Naive thymus-derived CD8-positive, alpha-beta T cell (primary cell): ENCODE data around the gene FAM47E. TPM values are rescaled to one million over a fixed set of nuclear protein-coding genes. Genes with fewer than 3 reads are reported as not detected.
"Not testable (repeated sequence)": the region's sequence is repeated elsewhere in the genome, so short reads cannot be mapped to it uniquely, and the experiment has no call there.

Experiments used
- ATAC-seq, 2 donors: fragments of 150-1000 bp; cut with Tn5 transposase in 1 of 2; sonication (Bioruptor Pico), chemical (Tn5 transposase) in 1 of 2; 1 replicate in 1 of 2; 2 replicates in 1 of 2; pipeline ENCODE4 v1.10.0; 2021; ENCODE audit warnings: mild to moderate bottlenecking in 2 of 2, moderate library complexity in 2 of 2
- POLR2A ChIA-PET: fragments of 350-600 bp; sonication (Branson Sonifier 250); formaldehyde crosslinking; loops from one replicate; lab custom pipeline; 2021; ENCODE audit warnings: antibody characterized with exemption; lab: Charles Lee
- DNase-seq, 10 donors: peaks; one replicate each; pipeline versions ENCODE4 v3.0.0 to v3.0.0-alpha.2; 2020 to 2022
- H3K27ac Mint-ChIP-seq, 10 donors: one replicate each; pipeline ENCODE4 v1.8.0; 2020 to 2022; ENCODE audit warnings: mild to moderate bottlenecking in 10 of 10, mixed read lengths in 10 of 10, moderate library complexity in 4 of 10, inconsistent platforms in 1 of 10
- H3K27me3 Mint-ChIP-seq, 5 donors: one replicate each; pipeline ENCODE4 v1.8.0; 2021 to 2022; ENCODE audit warnings: mixed read lengths in 5 of 5
- H3K36me3 Mint-ChIP-seq, 3 donors: one replicate each; pipeline ENCODE4 v1.8.0; 2020 to 2022; ENCODE audit warnings: mixed read lengths in 3 of 3, mild to moderate bottlenecking in 2 of 3, inconsistent platforms in 1 of 3
- H3K4me1 Mint-ChIP-seq, 4 donors: one replicate each; pipeline ENCODE4 v1.8.0; 2021 to 2022; ENCODE audit warnings: mixed read lengths in 4 of 4
- H3K4me3 Mint-ChIP-seq, 10 donors: one replicate each; pipeline ENCODE4 v1.8.0; 2020 to 2022; ENCODE audit warnings: mild to moderate bottlenecking in 10 of 10, mixed read lengths in 10 of 10, moderate library complexity in 6 of 10, inconsistent platforms in 1 of 10
- H3K9me3 Mint-ChIP-seq, 9 donors: one replicate each; pipeline ENCODE4 v1.8.0; 2020 to 2022; ENCODE audit warnings: mixed read lengths in 9 of 9, mild to moderate bottlenecking in 3 of 9, inconsistent platforms in 1 of 9, moderate library complexity in 1 of 9
- polyA plus RNA-seq, 3 donors: library from polyadenylated mRNA; unstranded; fragments of 300-500 nt; fragmentation: Illumina TruSeq; gene quantifications; one replicate each; pipeline ENCODE4 v1.2.3, GENCODE V29; 2021
- total RNA-seq, 8 experiments: library from RNA in 2 of 8; stranded (reverse) in 2 of 8; gene quantifications; one replicate each; pipeline ENCODE4 v1.2.3 and lab custom pipeline; 2021 to 2026

FAM47E gene
- total and polyA plus RNA-seq, 5 experiments from 2014 or later, result 0.60 to 1.3 (median 0.64) TPM; not detected in 2

DNA sequence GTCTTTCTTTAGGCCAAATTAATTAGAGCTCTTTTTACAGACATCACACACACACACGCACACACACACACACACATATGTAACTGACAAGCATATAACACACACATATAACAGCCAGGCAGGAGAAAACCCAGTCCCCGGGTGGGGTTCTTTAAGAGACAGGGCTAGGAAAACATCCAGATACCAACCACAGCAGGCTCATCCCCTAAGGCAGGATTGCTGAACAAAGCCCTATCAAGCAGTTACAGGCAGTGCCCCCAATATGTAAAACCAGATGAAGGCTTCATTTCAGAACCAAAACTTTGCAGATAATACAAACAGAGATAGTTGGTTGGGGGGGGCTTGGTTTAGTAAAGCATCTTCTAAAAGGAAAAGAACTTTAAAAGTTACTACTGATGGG is 18.0 kb upstream of the FAM47E start:
- Mint-ChIP-seq H3K27me3 (peaks cover 0 to 5% (median 0%) of the 10 kb centered on the region in 5 donors), H3K27ac (no peak overlapping the region), H3K36me3 (peaks cover 0 to 23% (median 13%) of the 10 kb centered on the region in 3 donors)

GRCh38 chr4:76233967-76234678 is 17.4 kb upstream of the FAM47E start:
- Mint-ChIP-seq H3K9me3 (peaks cover 1 to 24% (median 14%) of the 10 kb centered on the region in 9 donors), H3K27ac (no peak overlapping the region), H3K4me3 (peak overlapping the region in 2 of 10 donors; percentile 24 to 36), H3K36me3 (peaks cover 0 to 21% (median 7%) of the 10 kb centered on the region in 3 donors), H3K27me3 (peaks cover 0 to 3% (median 0%) of the 10 kb centered on the region in 5 donors), H3K4me1 (peaks cover 0 to 2% (median 0%) of the 10 kb centered on the region in 4 donors)
- POLR2A ChIA-PET, result no interaction called here
- ATAC-seq (no peak), DNase-seq (no peak)

More for the DNA sequence above, 18.0 kb upstream of the FAM47E start:
- no peak for DNase-seq
- Mint-ChIP-seq H3K4me3 (peak overlapping the region in 1 of 10 donors; percentile 24), H3K9me3 (peaks cover 1 to 24% (median 20%) of the 10 kb centered on the region in 9 donors), H3K4me1 (peaks cover 0 to 2% (median 0%) of the 10 kb centered on the region in 4 donors)
- no peak for ATAC-seq
- POLR2A ChIA-PET, result no interaction called here

DNA sequence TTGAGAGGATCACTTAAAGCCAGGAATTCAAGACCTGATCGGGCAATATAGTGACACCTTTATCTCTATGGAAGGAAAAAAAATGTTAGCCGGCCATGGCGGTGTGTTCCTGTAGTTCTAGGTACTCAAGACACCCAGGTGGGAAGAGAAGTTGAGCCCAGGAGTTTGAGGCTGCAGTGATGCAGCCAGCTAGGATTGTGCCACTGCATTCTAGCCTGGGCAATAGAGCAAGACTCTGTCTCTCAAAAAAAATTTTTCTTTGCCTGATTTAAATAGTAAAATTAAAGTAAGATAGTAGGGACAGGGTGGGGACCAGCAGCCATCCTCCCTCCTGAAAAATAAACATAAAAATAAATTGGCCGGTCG is 16.9 kb upstream of the FAM47E start:
- POLR2A ChIA-PET, result no interaction called here
- no peak overlapping the region for H3K27ac Mint-ChIP-seq
- DNase-seq (no peak), ATAC-seq (no peak)
- peaks cover 0 to under 1% (median 0%) of the 10 kb centered on the region in 5 donors for H3K27me3 Mint-ChIP-seq
- peaks cover 0 to 2% (median 0%) of the 10 kb centered on the region in 4 donors for H3K4me1 Mint-ChIP-seq
- H3K36me3 Mint-ChIP-seq, result peaks cover 0 to 16% (median 4%) of the 10 kb centered on the region in 3 donors
- peak overlapping the region in 2 of 10 donors; percentile 24 to 36 for H3K4me3 Mint-ChIP-seq
- peaks cover 3 to 24% (median 11%) of the 10 kb centered on the region in 9 donors for H3K9me3 Mint-ChIP-seq

DNA sequence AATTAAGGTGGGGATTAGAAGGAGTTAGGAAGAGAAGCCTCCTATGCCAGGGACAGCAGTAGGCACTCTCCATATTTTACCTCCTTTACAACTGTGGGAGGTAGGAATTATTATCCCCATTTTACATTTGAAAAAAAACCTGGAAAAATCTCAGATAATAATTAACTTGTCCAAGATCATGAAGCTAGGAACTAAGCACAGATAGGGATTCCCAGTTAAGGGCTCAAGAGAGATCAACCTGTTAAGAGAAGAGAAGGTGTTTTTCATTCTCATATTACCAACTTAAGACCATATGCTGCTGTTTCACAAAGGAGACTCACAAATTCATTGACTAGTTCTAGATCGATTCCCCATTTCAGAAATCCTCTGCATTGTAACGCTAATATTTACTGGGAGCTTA is 16.1 kb upstream of the FAM47E start:
- Mint-ChIP-seq H3K27ac (no peak overlapping the region), H3K4me1 (peaks cover 0 to 2% (median 0%) of the 10 kb centered on the region in 4 donors), H3K4me3 (no peak overlapping the region), H3K36me3 (peaks cover 0 to 18% (median 9%) of the 10 kb centered on the region in 3 donors), H3K27me3 (no peaks in the 10 kb centered on the region), H3K9me3 (peaks cover 9 to 30% (median 18%) of the 10 kb centered on the region in 9 donors)
- POLR2A ChIA-PET, result no interaction called here
- DNase-seq (no peak), ATAC-seq (no peak)

GRCh38 chr4:76235915-76236314 is 15.6 kb upstream of the FAM47E start:
- peaks cover 0 to 2% (median 0%) of the 10 kb centered on the region in 4 donors for H3K4me1 Mint-ChIP-seq
- no peak for DNase-seq
- peaks cover 14 to 35% (median 23%) of the 10 kb centered on the region in 9 donors for H3K9me3 Mint-ChIP-seq
- no peak overlapping the region for H3K27ac Mint-ChIP-seq
- POLR2A ChIA-PET, result no interaction called here
- no peak for ATAC-seq
- no peak overlapping the region for H3K4me3 Mint-ChIP-seq
- peaks cover 0 to 2% (median 0%) of the 10 kb centered on the region in 5 donors for H3K27me3 Mint-ChIP-seq
- peaks cover 0 to 23% (median 13%) of the 10 kb centered on the region in 3 donors for H3K36me3 Mint-ChIP-seq

DNA sequence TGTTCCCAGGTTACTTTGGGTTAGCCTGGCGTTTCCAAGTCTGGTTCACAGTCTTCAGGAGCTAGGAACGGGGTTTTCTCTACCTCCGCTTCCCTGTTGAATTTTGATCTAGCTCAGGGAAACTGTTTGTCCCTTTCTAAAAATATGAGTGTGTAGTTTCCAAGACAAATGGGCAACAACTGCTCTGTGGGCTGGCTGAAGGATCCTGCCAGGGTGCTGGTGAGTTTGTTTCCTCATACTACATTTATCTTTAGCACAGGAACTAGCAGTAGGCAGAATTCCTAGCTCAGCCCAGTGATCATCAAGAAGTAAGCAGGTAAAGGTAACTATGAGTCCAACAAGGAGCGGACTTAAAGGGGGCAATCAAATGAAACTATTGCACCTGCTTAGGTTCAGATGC is 13.3 kb upstream of the FAM47E start:
- Mint-ChIP-seq H3K4me1 (peaks cover 0 to 2% (median 0%) of the 10 kb centered on the region in 4 donors), H3K36me3 (peaks cover 0 to 24% (median 13%) of the 10 kb centered on the region in 3 donors), H3K4me3 (no peak overlapping the region), H3K9me3 (peaks cover 16 to 49% (median 26%) of the 10 kb centered on the region in 9 donors), H3K27me3 (peaks cover 0 to 2% (median 0%) of the 10 kb centered on the region in 5 donors), H3K27ac (no peak overlapping the region)
- DNase-seq, result no peak
- POLR2A ChIA-PET, result no interaction called here
- no peak for ATAC-seq

- H3K27me3 Mint-ChIP-seq, result peaks cover 0 to 4% (median 0%) of the 10 kb centered on the region in 5 donors
- ATAC-seq (no peak), DNase-seq (no peak)
- H3K27ac Mint-ChIP-seq, result no peak overlapping the region
- peaks cover 16 to 49% (median 26%) of the 10 kb centered on the region in 9 donors for H3K9me3 Mint-ChIP-seq
- POLR2A ChIA-PET, result no interaction called here
- no peak overlapping the region for H3K4me3 Mint-ChIP-seq
- H3K4me1 Mint-ChIP-seq, result no peaks in the 10 kb centered on the region
- peaks cover 0 to 24% (median 13%) of the 10 kb centered on the region in 3 donors for H3K36me3 Mint-ChIP-seq
These were observed 12.8 kb upstream of the FAM47E start for GRCh38 chr4:76238701-76239100.

- no peak overlapping the region for H3K4me3 Mint-ChIP-seq
- H3K27ac Mint-ChIP-seq, result no peak overlapping the region
- peaks cover 0 to 24% (median 13%) of the 10 kb centered on the region in 3 donors for H3K36me3 Mint-ChIP-seq
- H3K27me3 Mint-ChIP-seq, result peaks cover 0 to 7% (median 2%) of the 10 kb centered on the region in 5 donors
- no peaks in the 10 kb centered on the region for H3K4me1 Mint-ChIP-seq
- no peak for DNase-seq
- POLR2A ChIA-PET, result no interaction called here
- ATAC-seq, result no peak
- H3K9me3 Mint-ChIP-seq, result peaks cover 16 to 49% (median 26%) of the 10 kb centered on the region in 9 donors
These were observed 11.3 kb upstream of the FAM47E start for GRCh38 chr4:76240236-76240635.

GRCh38 chr4:76243877-76244276 is 7.6 kb upstream of the FAM47E start:
- peaks cover 0 to 13% (median 12%) of the 10 kb centered on the region in 3 donors for H3K36me3 Mint-ChIP-seq
- H3K4me1 Mint-ChIP-seq, H3K4me3 Mint-ChIP-seq, DNase-seq, POLR2A ChIA-PET, ATAC-seq, H3K27ac Mint-ChIP-seq: not testable (repeated sequence)
- H3K27me3 Mint-ChIP-seq, result peaks cover 0 to 17% (median 3%) of the 10 kb centered on the region in 5 donors
- peaks cover 12 to 34% (median 18%) of the 10 kb centered on the region in 9 donors for H3K9me3 Mint-ChIP-seq

DNA sequence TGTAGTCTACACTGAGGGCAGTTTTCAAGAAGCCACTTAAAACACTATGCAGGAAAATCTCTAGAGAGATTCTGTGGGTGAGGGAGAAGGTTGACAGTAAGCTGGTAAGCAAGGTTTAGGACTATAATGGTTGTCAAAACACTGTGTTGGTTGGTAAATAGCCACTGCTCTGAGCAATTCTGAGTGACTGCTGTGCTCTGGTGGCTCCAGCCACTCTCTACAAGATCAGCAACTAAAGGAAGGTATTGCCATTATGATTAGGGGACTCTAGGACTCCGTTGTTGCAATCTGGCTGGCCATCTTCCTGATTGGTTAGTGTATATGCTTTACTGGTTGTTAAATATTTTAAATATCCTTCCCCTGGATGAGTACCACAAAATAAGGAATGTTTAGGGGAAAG is 5.5 kb upstream of the FAM47E start:
- Mint-ChIP-seq H3K4me3 (no peak overlapping the region), H3K27me3 (peaks cover 11 to 33% (median 22%) of the 10 kb centered on the region in 5 donors)
- POLR2A ChIA-PET, result no interaction called here

DNA sequence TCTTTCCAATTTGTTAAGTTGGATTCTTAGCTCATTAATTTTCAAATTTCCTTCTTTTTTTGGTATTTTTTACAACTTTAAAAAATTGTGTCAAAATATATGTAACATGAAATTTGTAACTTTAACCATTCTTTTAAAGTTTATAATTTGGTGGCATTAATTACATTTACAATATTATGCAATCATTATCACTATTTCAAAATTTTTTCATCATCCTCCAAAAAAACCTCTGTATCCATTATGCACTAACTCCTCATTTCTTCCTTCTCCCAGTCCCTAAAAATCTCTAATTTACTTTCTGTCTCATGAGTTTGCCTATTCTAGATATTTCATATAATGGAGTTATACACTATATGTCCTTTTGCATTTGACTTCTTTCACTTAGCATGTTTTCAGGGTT is 4.7 kb upstream of the FAM47E start:
- no peak overlapping the region for H3K4me3 Mint-ChIP-seq
- POLR2A ChIA-PET, result no interaction called here
- no peak for ATAC-seq
- peaks cover 16 to 38% (median 28%) of the 10 kb centered on the region in 5 donors for H3K27me3 Mint-ChIP-seq
- peaks cover 0 to 6% (median 0%) of the 10 kb centered on the region in 9 donors for H3K9me3 Mint-ChIP-seq
- DNase-seq, result no peak
- H3K36me3 Mint-ChIP-seq, result no peaks in the 10 kb centered on the region
- H3K27ac Mint-ChIP-seq, result no peak overlapping the region
- H3K4me1 Mint-ChIP-seq, result peaks cover 4 to 9% (median 7%) of the 10 kb centered on the region in 4 donors

More for the DNA sequence above, 5.5 kb upstream of the FAM47E start:
- ATAC-seq, result no peak
- Mint-ChIP-seq H3K36me3 (peaks cover 0 to under 1% (median 0%) of the 10 kb centered on the region in 3 donors), H3K4me1 (peaks cover 0 to 4% (median 2%) of the 10 kb centered on the region in 4 donors), H3K27ac (no peak overlapping the region), H3K9me3 (peaks cover under 1 to 14% (median 3%) of the 10 kb centered on the region in 9 donors)
- no peak for DNase-seq

GRCh38 chr4:76250962-76251361 is 559 bp upstream of the FAM47E start:
- Mint-ChIP-seq H3K4me1 (peaks cover 4 to 10% (median 8%) of the 10 kb centered on the region in 4 donors), H3K27ac (peak overlapping the region in 7 of 10 donors; percentile 3 to 92 (median 72)), H3K36me3 (no peaks in the 10 kb centered on the region), H3K4me3 (peak overlapping the region; percentile 77 to 90 (median 84)), H3K9me3 (no peaks in the 10 kb centered on the region), H3K27me3 (peaks cover 35 to 71% (median 59%) of the 10 kb centered on the region in 5 donors)
- POLR2A ChIA-PET, result no interaction called here
- peak in 1 of 10 donors; percentile 2 for DNase-seq
- ATAC-seq, result peak; percentile 18 to 26

DNA sequence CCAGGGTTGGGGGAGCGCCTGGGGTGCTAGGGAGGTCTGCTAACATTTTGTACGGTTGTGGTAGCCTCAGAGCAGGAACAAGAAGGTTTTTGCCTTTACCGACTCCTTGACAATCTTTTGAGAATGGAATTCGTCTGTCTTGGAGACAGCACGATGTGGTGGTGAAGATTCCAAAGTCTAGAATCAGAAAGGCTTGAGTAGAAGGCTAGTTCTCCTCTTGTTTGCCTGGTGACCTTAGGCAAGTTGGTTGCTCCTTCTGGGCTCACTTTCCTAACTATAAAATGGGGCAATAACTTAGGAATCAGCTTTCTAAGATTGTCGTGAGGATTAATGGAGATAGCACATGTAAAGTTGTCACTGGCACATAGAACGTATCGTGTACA is 741 bp downstream of the FAM47E start:
- peak overlapping the region in 6 of 10 donors; percentile 6 to 79 (median 53) for H3K4me3 Mint-ChIP-seq
- H3K36me3 Mint-ChIP-seq, result no peaks in the 10 kb centered on the region
- POLR2A ChIA-PET, result no interaction called here
- DNase-seq, result no peak
- H3K27ac Mint-ChIP-seq, result no peak overlapping the region
- H3K9me3 Mint-ChIP-seq, result no peaks in the 10 kb centered on the region
- ATAC-seq, result no peak
- H3K27me3 Mint-ChIP-seq, result peaks cover 34 to 83% (median 58%) of the 10 kb centered on the region in 5 donors
- H3K4me1 Mint-ChIP-seq, result peaks cover 4 to 10% (median 8%) of the 10 kb centered on the region in 4 donors
